HG03159 (cell line): ENCODE measurements around the gene IL1RAPL1.

Experiments used
- ATAC-seq: cut with Tn5 transposase; IDR thresholded peaks from one replicate; pipeline ENCODE4 v1.9.1; 2021; ENCODE audit warnings: mild to moderate bottlenecking, moderate library complexity; ENCODE audit not compliant: unreplicated experiment

IL1RAPL1 gene

DNA sequence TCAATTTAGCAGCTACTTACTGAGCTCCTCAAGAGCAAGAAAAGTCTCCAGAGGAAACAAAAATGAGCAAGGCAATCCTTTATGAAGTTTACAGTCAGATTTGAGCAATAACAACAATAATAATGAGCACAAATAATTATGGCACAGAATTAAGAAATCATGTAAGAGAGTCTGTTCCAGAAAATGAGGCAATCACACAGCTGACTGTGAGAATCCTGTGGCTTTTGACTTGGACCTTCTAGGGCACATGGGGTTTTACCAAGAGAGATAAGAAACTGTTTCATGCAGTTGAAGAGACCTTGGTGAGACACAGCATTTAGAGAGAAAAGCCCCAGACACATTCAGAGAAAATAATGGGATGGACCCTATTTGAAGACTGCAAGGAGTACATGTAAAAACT is 1265.5 kb downstream of the IL1RAPL1 start:
- ATAC-seq: no peak

DNA sequence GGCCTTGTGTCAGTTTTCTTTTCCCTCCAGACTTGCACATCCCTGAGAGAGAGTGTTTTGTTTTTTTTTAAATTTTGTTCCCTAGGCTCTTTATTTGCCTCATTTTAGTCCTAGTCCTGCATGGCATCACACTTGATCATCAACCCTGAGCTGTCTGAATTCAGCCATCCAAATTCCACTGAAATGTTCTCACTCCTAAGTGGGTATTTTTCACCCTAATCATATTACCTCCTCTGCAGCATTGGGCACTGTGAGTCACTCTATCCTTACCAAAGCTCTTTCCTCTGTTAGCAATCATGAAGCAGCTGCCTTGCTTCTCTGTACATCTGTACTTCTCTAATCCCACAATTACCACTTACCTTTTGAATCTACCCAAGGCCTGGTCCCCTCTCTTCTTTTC is 1271.5 kb downstream of the IL1RAPL1 start:
- ATAC-seq: no peak

DNA sequence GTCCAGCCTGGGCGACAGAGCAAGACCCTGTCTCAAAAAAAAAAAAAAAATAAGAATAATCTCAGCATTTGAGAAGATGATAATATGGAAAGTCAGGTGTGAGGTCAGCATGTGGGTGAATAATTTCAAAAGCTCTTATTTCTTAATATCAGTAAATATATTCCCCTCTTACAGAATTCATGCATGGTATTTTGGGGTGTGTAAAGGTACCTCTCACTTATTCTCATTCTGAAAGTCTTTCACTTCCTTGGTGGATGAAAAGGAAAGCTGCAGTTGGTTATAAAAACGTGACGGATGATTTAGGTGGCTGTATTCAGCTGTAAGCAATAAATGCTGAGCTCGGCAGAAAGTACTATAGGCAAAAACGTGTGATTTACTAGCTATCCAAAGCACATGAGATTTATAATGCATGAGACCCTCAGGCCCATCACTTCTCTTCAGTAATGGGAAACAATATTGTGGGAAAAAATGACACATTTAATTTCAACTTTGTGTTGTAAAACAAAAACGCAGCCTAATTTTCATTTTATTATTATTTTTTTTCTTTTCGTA is 1275.0 kb downstream of the IL1RAPL1 start:
- ATAC-seq: no peak

DNA sequence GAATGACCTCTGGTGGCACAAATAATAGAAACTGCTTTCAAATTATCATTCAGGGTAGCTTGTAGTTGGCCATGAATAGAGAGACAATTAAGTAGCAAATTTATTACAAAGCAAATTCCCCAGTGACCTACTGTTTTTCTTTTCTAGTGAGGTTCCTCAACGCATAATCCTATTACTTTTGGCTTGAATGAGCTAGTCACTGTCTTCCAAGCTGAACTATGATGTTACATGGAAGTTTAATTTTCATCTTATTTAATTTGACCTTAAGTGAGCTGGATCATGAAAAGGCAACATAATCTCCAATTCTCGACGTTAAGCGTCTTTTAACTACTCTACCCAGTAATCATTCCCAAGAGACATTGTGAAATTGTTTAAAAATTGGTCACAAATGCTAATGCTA is 1280.7 kb downstream of the IL1RAPL1 start:
- ATAC-seq: no peak

DNA sequence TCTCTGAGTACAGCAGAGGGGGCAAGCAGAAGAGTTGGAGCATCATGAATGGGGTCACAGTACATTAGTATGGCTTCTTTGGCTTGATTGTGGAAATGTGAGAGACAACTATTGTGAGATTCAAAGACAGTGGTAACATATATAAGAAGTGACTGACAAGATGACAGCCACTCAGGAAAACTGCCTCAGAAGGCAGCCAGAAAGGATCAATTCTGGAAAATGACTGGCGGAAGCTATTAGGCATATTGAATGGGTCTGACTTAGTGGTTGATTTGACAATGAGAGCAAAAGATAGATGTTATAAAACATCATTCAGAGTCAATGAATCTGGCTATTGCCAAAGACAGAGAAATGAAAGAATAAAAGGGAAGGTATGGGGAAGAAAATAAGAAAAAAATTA is 1282.6 kb downstream of the IL1RAPL1 start:
- no peak for ATAC-seq

DNA sequence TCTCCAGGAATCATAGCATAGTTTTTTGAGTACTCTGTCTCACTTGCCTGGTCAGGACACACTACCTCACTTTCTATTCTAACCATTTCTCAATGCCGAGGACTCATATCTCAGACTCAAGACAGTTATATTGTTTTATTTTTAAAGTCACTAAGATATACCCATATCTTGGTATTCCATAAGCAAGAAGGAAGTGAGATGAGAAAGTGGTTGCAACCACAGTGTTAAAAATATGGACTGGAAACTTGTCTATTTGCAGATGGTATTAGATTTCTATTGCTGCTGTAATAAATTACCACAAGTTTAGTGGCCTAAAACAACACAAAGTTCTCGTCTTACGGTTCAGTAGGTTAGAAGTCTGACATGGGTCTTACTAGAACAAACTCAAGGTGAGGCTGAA is 1283.4 kb downstream of the IL1RAPL1 start:
- ATAC-seq: peak; percentile 56

DNA sequence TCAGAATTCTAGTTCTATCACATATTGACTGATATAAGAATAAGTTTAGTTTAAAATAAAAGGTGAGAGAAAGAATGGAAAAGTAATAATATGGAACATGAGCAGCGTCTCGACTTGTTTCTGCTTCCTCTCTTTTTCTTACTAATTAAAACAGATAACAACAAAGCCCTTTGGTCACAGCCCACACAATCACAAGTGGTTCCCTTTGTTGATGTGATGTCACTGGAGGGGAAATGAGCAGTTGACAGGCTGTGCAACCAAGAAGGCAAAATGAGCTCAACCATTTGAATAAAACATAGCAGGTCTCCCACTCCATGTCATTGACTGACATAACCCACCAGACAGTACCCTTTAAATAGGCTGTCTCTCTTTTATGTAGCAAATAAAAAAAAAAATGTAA is 1285.6 kb downstream of the IL1RAPL1 start:
- no peak for ATAC-seq

DNA sequence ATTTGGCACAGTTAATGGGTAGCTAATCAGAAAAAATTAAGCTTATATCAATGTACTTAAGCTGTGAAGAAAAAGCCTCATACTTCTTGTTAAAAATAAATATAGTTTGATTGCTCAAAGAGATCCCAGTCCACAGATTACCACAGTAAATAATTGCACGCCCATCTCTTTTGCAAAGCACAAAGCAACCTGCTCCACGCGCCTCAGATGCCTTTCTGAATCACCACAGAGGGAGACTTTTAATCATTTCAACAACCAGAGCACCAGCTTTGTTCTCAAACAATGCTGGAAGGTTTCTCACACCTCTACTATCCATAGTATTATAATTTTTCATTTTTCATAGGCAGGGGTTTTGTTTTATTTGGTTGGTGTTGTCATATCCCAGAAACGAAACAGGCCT is 1289.5 kb downstream of the IL1RAPL1 start:
- ATAC-seq: no peak

DNA sequence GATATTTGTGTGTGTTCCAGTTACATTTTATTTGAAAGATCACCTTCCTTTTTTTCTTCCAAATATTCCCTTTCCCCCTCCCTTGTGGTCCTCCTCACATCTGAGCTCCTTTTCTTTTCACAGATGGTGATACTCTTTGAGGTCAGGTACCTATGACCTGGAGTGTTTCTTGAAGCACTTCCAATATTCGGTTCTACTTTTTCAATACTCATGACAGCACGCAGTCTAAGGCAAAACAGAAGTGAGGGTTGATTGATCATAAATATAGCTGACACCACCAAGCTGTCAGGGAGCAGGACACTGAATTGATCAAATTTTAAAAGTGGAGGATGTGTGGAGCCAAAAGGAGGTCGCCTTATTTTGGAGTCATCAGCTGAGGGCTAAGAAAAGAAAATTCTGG is 1293.7 kb downstream of the IL1RAPL1 start:
- ATAC-seq: no peak

DNA sequence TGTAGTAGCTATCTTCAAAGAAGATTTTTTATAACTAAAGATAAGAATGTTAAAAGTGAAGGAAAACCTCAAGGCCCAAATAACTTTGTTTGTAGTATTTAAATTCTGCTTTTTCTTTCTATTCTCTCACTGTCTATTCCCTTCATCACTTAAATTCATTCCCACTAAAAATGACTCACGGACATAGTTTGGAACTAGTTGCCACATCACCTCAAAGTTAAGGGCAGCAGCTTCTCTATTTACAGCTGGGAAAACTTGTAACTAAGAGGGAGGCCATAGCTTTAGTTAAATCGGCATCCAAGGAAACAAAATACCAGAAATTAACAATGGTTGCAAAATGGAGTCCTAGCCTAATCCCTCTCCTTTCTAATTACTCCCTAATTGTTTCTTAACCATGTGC is 1302.8 kb downstream of the IL1RAPL1 start:
- no peak for ATAC-seq

DNA sequence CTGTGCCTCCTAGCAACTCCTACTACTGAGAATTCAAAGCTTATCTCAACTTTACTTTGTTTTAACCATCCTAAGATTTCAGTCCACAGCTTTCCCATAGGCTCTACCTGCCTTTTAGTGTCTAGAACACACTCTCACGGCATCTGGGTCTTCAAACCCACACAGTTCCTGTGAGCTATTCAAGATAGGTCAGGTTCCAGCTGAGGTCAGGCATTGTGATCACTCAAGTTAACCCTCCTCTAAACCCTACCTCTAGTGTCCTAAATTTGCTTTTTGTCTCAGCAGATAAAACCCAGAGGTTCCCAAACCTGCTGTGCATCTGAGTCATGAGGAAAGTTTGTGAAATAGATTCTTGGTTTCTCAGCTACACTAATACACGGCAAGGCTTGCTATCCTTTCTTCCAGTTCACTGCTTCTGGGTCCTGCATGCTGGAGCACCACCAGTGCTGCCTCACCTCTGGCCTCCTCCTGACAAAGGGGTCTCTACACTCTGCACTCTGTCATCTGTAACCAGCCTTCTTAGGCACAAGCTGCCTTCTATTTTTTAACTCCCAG is 1303.5 kb downstream of the IL1RAPL1 start:
- ATAC-seq: no peak

DNA sequence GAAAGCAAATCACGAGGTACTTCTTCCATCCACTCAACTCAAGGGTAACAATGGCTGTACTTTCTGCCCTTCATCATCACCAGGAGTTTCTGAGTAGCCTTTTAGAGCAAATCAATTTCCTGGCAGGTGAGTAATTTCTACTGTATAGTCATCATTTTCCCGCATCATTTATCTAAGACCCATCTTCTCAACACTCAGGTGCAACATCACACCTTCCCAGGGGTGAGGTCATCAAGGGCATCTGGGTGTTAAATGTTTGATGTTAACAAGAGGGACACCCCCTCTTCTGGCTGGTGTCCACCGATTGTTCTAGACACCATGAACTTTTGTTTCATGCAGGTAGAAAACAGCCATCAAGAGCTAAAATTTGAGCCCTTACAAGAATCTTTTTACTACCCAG is 1314.8 kb downstream of the IL1RAPL1 start:
- no peak for ATAC-seq

DNA sequence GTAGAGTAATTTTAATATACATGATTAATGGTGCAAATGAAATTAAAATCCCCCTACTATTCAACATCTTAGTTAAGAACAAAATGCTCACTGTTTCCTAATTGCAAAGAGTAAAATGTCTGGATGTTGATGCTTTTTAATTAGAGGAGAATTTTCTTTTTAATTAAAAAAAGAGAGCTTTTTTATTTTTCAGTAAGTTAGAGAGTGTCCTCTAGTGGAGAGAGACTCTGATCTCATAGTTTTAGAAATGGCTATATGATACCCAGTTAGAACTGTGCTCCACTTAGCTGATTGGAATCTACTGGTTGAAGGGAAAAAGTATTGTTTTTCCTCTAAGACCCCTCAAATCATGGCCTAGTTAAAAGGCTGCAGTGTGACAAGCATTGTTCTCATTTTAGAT is 1316.1 kb downstream of the IL1RAPL1 start:
- ATAC-seq: no peak

DNA sequence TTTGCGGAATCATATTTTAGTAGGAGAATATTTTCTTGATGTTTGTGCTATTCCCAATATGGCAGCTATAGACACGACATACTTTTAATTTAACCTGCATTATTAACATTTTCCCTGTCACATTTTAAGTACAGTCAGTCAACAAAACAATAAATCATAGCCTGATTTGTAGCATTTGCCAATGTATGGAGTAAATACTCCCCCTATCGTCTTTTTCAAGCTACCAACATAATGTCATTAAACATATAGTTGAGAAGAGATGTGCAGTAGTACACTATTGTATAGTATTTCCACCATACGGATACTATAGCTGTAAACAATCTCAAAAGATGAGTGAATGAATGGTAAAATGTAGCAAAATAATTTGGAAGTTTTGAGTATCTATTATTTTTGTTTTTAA is 1324.4 kb downstream of the IL1RAPL1 start:
- no peak for ATAC-seq

DNA sequence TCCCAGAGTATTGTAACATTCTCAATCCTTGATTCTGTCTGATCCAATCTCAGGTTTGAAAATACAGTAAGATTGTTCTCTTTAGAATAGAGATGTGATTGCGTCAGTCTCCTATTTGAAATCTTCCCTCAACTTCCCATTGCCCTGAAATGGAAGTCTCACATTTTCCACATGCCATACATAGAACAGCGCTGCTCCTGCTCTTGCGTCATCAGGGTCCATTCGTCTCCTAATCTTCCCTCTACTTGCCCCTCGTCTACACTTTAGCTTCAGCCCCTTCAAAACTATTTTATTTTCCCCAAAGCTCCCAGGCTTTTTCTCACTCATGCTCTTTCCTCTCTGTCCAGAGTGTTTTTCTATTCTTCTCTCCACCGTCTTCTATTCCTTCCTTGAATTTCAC is 1326.4 kb downstream of the IL1RAPL1 start:
- no peak for ATAC-seq

DNA sequence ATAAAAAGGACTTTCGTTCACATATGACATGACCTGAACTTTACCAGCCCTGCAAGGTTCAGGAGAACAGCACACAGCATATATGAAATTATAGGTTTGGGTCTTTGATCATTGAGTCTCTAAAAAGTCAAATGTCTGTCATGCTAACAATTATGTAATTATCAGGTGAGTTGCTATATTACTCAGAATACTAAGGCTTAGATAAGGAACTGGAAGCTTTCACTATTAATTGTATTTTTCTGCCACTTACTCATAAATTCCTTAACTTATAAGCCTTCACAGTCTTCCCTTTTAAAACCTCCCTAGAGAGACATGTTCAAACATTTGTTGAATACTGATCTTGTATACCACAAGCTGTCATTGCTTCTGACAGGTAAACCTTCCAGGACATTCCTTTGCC is 1335.4 kb downstream of the IL1RAPL1 start:
- no peak for ATAC-seq

DNA sequence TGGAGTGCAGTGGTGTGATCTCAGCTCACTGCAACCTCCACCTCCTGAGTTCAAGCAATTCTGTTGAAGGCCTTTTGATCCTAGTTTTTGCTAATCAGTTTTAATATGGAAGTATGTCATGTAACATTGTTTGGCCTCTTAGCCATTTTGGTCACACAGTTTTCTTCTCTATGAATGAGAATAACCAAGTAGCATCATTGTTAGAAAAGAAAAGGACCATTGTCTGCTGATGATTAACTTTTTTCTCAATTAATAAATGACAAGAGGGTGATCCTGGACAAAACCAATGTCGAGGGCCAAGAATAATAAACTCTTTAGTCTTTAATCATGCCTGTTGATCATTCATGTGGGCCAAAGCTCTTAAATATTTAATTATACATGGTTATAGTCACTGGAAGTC is 1338.8 kb downstream of the IL1RAPL1 start:
- no peak for ATAC-seq

DNA sequence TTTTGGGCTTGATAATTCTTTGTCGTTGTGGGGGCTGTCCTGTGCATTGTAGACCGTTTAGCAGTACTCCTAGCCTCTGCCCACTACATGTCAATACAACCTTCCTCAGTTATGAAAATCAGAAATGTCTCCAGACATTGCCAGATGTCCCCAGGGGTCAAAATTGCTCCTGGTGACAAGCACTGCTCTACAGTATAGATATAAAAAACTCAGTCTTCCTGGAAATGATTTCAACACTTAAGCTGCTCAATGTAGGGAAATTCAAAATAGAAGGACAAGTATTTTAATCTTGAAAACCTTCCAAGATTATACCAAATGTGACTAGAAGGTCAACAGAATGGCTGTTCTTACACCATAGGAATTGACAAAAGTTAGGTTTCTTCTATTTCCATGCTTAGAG is 1339.4 kb downstream of the IL1RAPL1 start:
- ATAC-seq: no peak

DNA sequence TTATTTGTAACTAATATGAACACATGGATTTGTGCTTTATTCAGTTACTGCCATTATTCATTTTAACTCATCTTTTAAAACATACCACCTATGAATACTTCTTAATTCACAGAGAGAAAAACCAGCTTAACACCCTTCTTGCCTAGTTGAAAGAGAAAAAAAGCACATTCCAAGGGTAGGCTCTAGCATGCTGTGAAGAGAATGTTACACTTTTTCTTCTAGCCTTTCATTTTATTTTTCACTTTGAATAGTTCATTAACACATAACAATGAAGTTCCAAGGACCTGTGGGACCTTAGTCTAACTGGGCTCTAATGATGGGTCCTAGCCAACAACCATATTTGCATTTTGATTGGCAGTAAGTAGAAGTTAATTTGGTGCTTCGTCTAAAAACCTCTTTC is 1348.2 kb downstream of the IL1RAPL1 start:
- ATAC-seq: no peak

DNA sequence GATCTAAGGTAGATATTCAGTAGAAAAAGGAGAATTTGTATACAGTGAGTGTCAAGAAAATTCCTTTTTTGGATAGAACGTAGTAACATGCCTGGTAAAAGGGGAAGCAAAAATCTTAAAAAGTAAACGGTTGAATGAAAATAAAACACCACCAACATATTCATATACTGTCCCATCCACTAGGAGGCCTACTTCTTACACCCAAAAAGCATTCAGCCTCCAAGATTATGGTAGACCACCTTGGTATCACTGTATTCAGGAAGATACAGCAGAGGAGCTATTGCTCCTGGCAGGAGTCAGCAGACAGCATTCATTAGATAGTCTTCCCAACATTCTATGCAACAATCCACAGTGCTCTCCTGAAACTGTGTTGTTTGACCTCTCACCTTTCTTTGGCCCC is 1353.5 kb downstream of the IL1RAPL1 start:
- ATAC-seq: no peak

DNA sequence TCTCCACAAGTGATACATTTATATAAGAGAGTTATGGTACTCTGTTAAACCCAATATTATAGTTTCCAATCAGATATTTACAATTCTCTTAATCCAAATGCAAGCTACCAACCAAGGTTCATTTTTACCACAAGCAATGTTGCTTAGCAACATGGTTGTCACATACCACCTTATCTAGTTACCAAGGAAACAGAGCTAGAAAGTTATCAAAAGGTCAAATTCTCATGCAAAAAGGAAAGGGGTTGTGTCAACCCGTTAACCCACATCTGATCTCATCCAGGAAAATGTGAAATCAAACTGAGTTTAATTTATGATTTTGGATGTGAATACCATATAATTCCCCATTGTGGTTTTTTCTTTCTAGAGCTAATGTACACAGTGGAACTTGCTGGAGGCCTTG is 1354.0 kb downstream of the IL1RAPL1 start:
- ATAC-seq: no peak

DNA sequence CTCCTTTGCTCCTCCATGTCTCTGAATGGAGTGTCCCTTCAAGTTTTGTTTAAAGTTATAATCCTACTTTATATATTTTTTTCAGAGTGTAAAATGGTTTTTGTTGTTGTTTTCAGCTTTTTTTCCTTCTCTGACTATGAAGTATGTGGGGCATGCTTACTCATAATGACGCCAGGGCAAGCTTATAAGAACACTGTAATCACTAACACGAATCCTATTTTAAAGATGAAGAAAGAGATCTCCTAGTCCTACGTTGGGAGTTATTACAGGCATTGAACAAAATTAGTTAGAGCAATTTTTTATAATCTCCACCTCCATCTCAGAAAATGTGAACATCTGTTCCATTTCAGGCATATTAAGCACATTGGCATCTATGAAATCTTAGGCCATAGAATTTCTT is 1360.0 kb downstream of the IL1RAPL1 start:
- no peak for ATAC-seq

DNA sequence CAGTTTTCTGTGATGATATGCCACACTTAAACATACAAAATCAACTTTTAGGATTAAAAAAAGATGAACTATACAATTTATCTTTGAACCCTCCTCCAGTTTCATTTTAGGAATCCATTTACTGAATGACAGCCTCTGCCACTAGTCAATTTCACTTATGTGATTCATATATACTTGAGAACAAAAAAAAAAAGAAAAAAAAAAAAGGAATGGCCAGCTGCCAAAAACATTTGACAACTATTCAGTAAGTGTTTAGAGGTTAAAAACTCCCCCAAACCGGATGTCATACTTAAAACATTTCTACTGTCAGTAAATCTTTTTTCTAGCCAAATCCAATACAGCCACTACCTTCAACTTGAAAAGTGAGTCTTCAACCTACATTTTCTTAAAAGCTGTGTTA is 1361.4 kb downstream of the IL1RAPL1 start:
- ATAC-seq: no peak
